ENCODE measurements around the gene UNC45B. TPM values are rescaled to one million over a fixed set of nuclear protein-coding genes. Genes with fewer than 3 reads are reported as not detected.
"Not testable (repeated sequence)": the region's sequence is repeated elsewhere in the genome, so short reads cannot be mapped to it uniquely, and the experiment has no call there.

Gene UNC45B
- total RNA-seq, 1 experiment from 2014 or later = 0.07 TPM

DNA sequence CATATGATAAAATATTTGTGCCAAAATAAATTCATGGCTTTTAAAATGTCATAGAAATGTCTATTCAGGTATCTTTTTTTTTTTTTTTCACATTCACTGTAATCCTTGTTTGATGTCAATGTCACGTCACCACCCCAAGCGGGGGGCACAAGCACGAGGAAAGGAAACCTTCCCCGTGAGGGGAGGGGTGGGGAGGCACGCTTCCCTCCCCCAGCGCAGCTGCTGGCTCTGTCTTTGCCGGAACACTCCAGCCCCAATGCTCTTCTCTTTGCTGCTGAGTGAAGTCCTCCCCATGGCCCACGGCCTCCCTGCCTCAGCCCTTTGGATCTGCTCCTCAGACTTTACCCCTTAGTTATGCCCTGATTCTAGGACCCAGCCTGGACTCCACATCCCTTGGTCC, 45.1 kb downstream of the UNC45B start (continued):
- TF ChIP-seq E2F1 (CRISPR knock-in tag; IDR thresholded peaks at IDR 0.05) = no peak
- TF ChIP-seq GTF2I (CRISPR knock-in tag; conservative IDR thresholded peaks at IDR 0.05) = no peak
- TF ChIP-seq AFF4 (CRISPR knock-in tag; IDR thresholded peaks at IDR 0.05; ENCODE audit: borderline replicate concordance) = no peak
- TF ChIP-seq ELF4 (CRISPR knock-in tag; IDR thresholded peaks at IDR 0.05; ENCODE audit: low read depth) = no peak
- no peak for TF ChIP-seq OVOL2 (CRISPR knock-in tag; IDR thresholded peaks at IDR 0.05; ENCODE audit: borderline replicate concordance)

DNA sequence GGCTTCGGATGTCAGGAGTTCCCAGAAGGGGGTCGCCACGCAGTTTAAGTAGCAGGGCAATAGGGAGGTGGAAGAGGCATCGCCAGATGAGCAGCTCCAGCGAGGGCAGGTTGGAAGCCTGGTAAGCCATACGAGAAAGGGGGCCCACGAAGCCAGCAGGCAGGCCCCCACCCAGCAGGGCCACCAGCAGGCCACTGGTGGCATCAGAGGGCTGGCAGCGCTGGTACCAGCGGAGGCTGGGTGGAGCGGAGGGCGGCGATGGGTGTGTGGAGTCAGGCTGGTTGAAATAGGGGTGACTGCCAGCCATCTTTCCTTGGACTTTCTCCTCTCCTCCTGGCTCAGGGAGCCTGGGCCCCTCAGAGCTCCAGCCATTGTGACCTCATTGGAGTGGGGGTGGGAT, 46.4 kb downstream of the UNC45B start, which contains the start of gene SLC35G3:
TSS of gene SLC35G3 (minus strand) at position 393 of the 400 bp plus-strand sequence. CDS start at position 307, 86 bp downstream.
- peaks cover 17% of the 10 kb centered on the region for H3K36me3 Mint-ChIP-seq
- POLR2A ChIA-PET; DNase-seq (ENCODE audit: low spot score); H3K27ac Mint-ChIP-seq; CTCF ChIA-PET; ATAC-seq; H3K27me3 Mint-ChIP-seq (ENCODE audit: low read depth); H3K4me3 Mint-ChIP-seq; H3K4me1 Mint-ChIP-seq: not testable (repeated sequence)
- peaks cover 24% of the 10 kb centered on the region for H3K9me3 Mint-ChIP-seq

DNA sequence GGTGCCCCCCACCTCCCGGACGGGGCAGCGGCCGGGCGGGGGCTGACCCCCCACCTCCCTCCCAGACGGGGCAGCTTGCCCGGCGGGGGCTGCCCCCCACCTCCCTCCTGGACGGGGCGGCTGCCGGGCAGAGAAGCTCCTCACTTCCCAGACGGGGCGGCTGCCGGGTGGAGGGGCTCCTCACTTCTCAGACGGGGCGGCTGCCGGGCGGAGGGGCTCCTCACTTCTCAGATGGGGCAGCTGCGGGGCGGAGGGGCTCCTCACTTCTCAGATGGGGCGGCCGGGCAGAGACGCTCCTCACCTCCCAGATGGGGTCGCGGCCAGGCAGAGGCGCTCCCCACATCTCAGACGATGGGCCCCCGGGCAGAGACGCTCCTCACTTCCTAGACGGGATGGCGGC, 47.4 kb downstream of the UNC45B start:
- peaks cover 16% of the 10 kb centered on the region for H3K27me3 Mint-ChIP-seq (ENCODE audit: low read depth)
- H3K27ac Mint-ChIP-seq; ATAC-seq; H3K4me1 Mint-ChIP-seq; H3K4me3 Mint-ChIP-seq; CTCF ChIA-PET; DNase-seq (ENCODE audit: low spot score); POLR2A ChIA-PET: not testable (repeated sequence)
- peaks cover 25% of the 10 kb centered on the region for H3K36me3 Mint-ChIP-seq
- H3K9me3 Mint-ChIP-seq = peaks cover 32% of the 10 kb centered on the region

GRCh38 chr17:35202582-35202981, 55.0 kb downstream of the UNC45B start:
- DNase-seq (ENCODE audit: low spot score); CTCF ChIA-PET; H3K4me1 Mint-ChIP-seq; ATAC-seq; POLR2A ChIA-PET; H3K27ac Mint-ChIP-seq; H3K4me3 Mint-ChIP-seq: not testable (repeated sequence)
- H3K27me3 Mint-ChIP-seq (ENCODE audit: low read depth) = peaks cover 45% of the 10 kb centered on the region
- peaks cover 18% of the 10 kb centered on the region for H3K36me3 Mint-ChIP-seq
- peaks cover 61% of the 10 kb centered on the region for H3K9me3 Mint-ChIP-seq

- H3K27ac Mint-ChIP-seq = no peak overlapping the region
- ATAC-seq (no peak), DNase-seq (ENCODE audit: low spot score) (no peak)
- peaks cover 2% of the 10 kb centered on the region for H3K4me1 Mint-ChIP-seq
- H3K36me3 Mint-ChIP-seq = no peaks in the 10 kb centered on the region
- ChIA-PET POLR2A (interaction anchor here (0.6 kb wide), 1 partner anchor 88 kb away, joined by 4 read pairs; no protein-coding TSS in a partner anchor), CTCF (no interaction called here)
- no peak overlapping the region for H3K4me3 Mint-ChIP-seq
- peaks cover 3% of the 10 kb centered on the region for H3K9me3 Mint-ChIP-seq
- H3K27me3 Mint-ChIP-seq (ENCODE audit: low read depth) = peaks cover 32% of the 10 kb centered on the region
- TF ChIP-seq, protein P1, sequence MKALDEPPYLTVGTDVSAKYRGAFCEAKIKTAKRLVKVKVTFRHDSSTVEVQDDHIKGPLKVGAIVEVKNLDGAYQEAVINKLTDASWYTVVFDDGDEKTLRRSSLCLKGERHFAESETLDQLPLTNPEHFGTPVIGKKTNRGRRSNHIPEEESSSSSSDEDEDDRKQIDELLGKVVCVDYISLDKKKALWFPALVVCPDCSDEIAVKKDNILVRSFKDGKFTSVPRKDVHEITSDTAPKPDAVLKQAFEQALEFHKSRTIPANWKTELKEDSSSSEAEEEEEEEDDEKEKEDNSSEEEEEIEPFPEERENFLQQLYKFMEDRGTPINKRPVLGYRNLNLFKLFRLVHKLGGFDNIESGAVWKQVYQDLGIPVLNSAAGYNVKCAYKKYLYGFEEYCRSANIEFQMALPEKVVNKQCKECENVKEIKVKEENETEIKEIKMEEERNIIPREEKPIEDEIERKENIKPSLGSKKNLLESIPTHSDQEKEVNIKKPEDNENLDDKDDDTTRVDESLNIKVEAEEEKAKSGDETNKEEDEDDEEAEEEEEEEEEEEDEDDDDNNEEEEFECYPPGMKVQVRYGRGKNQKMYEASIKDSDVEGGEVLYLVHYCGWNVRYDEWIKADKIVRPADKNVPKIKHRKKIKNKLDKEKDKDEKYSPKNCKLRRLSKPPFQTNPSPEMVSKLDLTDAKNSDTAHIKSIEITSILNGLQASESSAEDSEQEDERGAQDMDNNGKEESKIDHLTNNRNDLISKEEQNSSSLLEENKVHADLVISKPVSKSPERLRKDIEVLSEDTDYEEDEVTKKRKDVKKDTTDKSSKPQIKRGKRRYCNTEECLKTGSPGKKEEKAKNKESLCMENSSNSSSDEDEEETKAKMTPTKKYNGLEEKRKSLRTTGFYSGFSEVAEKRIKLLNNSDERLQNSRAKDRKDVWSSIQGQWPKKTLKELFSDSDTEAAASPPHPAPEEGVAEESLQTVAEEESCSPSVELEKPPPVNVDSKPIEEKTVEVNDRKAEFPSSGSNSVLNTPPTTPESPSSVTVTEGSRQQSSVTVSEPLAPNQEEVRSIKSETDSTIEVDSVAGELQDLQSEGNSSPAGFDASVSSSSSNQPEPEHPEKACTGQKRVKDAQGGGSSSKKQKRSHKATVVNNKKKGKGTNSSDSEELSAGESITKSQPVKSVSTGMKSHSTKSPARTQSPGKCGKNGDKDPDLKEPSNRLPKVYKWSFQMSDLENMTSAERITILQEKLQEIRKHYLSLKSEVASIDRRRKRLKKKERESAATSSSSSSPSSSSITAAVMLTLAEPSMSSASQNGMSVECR (CRISPR knock-in tag; IDR thresholded peaks at IDR 0.05; ENCODE audit: borderline replicate concordance) = no peak
- TF ChIP-seq ZNF317 (CRISPR knock-in tag; IDR thresholded peaks at IDR 0.05; ENCODE audit: borderline replicate concordance, low read depth) = no peak
- no peak for TF ChIP-seq E2F1 (CRISPR knock-in tag; IDR thresholded peaks at IDR 0.05)
- no peak for TF ChIP-seq E2F4 (CRISPR knock-in tag; IDR thresholded peaks at IDR 0.05; ENCODE audit: borderline replicate concordance, low read depth)
- no peak for TF ChIP-seq FOXK1 (CRISPR knock-in tag; IDR thresholded peaks at IDR 0.05)
- no peak for TF ChIP-seq NR2C2 (CRISPR knock-in tag; IDR thresholded peaks at IDR 0.05)
- TF ChIP-seq ZNF219 (CRISPR knock-in tag; IDR thresholded peaks at IDR 0.05; ENCODE audit: borderline replicate concordance) = no peak
- no peak for TF ChIP-seq MYBL2 (CRISPR knock-in tag; IDR thresholded peaks at IDR 0.05)
- TF ChIP-seq, protein P2, sequence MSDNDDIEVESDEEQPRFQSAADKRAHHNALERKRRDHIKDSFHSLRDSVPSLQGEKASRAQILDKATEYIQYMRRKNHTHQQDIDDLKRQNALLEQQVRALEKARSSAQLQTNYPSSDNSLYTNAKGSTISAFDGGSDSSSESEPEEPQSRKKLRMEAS (CRISPR knock-in tag; IDR thresholded peaks at IDR 0.05) = no peak
- TF ChIP-seq RORB (CRISPR knock-in tag; IDR thresholded peaks at IDR 0.05) = no peak
Measured at GRCh38 chr17:35210741-35211140, 63.1 kb downstream of the UNC45B start.
